Mucosa of stomach (tissue), 1 donor: Measurements from ENCODE around the gene UTP14C.

Experiments used
- H3K27me3 ChIP-seq: one replicate; pipeline ENCODE4 v1.7.0; 2013; ENCODE audit warnings: mild to moderate bottlenecking, low read length; ENCODE audit not compliant: control insufficient read depth, insufficient read depth
- H3K36me3 ChIP-seq: one replicate; pipeline ENCODE4 v1.7.0; 2013; ENCODE audit warnings: low read length; ENCODE audit not compliant: control insufficient read depth, insufficient read depth
- H3K4me1 ChIP-seq: one replicate; pipeline ENCODE4 v1.7.0; 2013; ENCODE audit warnings: mild to moderate bottlenecking, low read length; ENCODE audit not compliant: control insufficient read depth, insufficient read depth
- H3K4me3 ChIP-seq: one replicate; pipeline ENCODE4 v1.7.0; 2013; ENCODE audit warnings: low read length
- H3K9ac ChIP-seq: one replicate; pipeline ENCODE4 v1.7.0; 2013; ENCODE audit warnings: mild to moderate bottlenecking, low read length, moderate library complexity
- H3K9me3 ChIP-seq: one replicate; pipeline ENCODE4 v1.7.0; 2013; ENCODE audit warnings: mild to moderate bottlenecking, low read length, moderate library complexity; ENCODE audit not compliant: control insufficient read depth
- donor health status: Pancreatic carcinoma.

The UTP14C gene

DNA sequence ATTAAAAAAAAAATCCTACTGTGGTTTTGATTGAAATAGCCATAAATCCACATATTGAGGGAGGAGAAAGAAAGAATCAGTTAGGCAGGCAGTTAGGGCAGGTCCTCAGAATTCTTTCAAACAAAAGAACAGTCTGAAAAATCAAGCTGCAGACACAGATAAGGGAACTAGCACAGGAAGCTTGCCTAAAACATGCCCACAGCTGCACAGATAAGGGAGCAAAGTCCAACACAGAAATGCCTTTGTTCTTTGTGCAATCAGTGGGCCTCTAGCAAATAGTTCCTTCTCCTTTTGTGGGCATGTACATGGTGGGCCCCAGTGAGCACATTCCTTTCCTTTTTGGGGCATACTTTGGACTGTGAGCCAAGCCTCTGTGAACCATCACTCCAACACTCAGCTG is 42.7 kb downstream of the UTP14C start:
- no peak overlapping the region for H3K9ac ChIP-seq
- H3K4me1 ChIP-seq, result no peaks in the 10 kb centered on the region
- no peaks in the 10 kb centered on the region for H3K36me3 ChIP-seq
- no peaks in the 10 kb centered on the region for H3K27me3 ChIP-seq
- no peaks in the 10 kb centered on the region for H3K9me3 ChIP-seq
- H3K4me3 ChIP-seq, result no peak overlapping the region

DNA sequence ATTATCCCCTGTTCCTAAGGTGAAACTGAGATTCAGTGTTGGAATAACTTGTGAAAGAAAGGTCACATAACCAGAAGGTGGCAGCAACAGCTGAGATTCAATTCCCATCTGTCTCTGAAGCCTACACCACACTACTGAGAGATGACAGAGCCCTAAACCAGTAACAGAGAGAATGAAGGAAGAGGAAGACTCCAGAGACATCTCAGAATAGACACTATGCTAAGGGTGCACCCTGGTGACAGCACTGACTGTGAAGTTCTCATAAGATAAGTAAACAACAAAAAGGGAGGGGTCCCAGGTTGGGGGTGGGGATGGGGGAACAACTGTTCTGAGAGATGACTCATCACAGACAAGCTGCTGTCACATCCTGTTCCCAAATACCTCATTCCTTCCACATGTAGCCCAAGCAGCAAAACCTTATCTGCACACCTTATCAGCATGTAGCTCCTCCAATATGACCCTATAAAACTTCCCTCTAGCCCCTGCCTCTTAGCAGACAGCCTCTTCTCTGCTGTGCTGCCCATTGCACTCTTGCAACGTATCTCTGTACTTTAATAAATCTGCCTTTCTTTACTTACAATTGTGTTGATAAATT is 46.5 kb downstream of the UTP14C start:
- Histone ChIP-seq H3K9me3 (no peaks in the 10 kb centered on the region), H3K36me3 (no peaks in the 10 kb centered on the region)

More for the DNA sequence above, 46.5 kb downstream of the UTP14C start:
- H3K4me3 ChIP-seq, result no peak overlapping the region
- H3K4me1 ChIP-seq, result no peaks in the 10 kb centered on the region
- H3K27me3 ChIP-seq, result no peaks in the 10 kb centered on the region
- H3K9ac ChIP-seq, result no peak overlapping the region
